ENCODE measurements around the gene LCNL1. TPM values are rescaled to one million over a fixed set of nuclear protein-coding genes. Genes with fewer than 3 reads are reported as not detected.

The LCNL1 gene
- total RNA-seq, 1 donor = 3.5 TPM

DNA sequence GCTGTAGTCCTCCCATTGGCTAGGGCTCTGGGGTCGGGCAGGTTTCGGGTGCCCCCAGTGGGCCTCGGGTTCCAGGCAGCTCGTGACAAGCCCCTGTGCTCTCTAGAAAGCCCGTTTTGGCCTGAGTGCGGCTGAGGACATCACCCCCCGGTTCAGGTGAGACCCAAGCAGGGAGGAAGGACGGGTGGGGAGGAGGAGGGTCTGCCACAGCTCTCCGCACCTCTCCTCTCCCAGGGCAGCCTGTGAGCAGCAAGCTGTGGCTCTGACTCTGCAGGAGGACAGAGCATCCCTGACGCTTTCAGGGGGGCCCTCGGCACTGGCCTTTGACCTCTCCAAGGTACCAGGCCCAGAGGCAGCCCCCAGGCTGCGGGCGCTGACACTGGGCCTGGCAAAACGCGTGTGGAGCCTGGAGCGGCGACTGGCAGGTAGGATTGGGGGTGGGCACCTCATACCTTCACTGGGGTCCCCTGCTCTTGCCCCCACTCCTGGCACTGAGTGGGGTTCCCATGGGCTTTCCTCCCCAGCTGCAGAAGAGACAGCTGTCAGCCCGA is 10.1 kb downstream of the LCNL1 start:
- peak overlapping the region; percentile 67 for H3K4me3 ChIP-seq (ENCODE audit: low read depth, low read length)
- no peak for DNase-seq (ENCODE audit: low read depth)
- TF ChIP-seq, protein P1, sequence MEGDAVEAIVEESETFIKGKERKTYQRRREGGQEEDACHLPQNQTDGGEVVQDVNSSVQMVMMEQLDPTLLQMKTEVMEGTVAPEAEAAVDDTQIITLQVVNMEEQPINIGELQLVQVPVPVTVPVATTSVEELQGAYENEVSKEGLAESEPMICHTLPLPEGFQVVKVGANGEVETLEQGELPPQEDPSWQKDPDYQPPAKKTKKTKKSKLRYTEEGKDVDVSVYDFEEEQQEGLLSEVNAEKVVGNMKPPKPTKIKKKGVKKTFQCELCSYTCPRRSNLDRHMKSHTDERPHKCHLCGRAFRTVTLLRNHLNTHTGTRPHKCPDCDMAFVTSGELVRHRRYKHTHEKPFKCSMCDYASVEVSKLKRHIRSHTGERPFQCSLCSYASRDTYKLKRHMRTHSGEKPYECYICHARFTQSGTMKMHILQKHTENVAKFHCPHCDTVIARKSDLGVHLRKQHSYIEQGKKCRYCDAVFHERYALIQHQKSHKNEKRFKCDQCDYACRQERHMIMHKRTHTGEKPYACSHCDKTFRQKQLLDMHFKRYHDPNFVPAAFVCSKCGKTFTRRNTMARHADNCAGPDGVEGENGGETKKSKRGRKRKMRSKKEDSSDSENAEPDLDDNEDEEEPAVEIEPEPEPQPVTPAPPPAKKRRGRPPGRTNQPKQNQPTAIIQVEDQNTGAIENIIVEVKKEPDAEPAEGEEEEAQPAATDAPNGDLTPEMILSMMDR (IDR thresholded peaks at IDR 0.05; ENCODE audit: insufficient read depth, low read depth, low read length) = no peak

DNA sequence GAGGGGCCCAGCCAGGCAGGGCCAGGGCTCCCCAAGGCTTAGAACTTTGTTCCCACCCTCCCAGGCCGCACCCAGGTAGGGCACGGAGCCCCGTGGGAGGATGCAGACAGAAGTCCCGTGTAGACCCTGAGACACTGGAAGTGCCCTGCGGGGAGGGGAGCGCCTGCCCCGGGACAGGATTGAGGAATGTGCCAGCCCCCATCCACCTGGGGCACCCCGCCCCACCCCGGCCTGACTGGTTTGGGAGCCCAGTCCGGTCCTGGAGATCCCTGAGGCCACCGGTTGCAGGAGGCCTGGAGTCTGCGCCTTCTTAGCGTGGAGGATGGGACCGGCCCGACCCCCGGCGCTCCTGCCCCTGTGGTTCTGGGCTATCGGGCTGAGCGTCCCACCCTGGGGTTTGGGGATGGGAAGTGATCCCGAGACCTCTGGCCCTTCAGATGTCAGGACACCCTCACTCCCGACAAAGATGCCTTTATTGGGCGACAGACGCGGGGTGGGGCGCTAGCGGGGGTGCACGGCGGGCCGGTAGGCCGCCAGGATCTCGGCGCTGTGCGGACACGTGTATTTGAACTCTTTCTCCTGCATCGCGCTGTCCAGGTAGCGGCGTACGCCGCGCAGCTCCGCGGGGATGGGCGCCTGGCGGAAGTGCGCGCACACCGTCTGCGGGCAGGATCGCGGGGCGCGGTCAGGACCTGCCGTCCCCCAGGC is 11.5 kb downstream of the LCNL1 start:
- no peak overlapping the region for H3K4me3 ChIP-seq (ENCODE audit: low read depth, low read length)
- no peak for DNase-seq (ENCODE audit: low read depth)
- TF ChIP-seq, protein P1 (IDR thresholded peaks at IDR 0.05; ENCODE audit: insufficient read depth, low read depth, low read length) = no peak

DNA sequence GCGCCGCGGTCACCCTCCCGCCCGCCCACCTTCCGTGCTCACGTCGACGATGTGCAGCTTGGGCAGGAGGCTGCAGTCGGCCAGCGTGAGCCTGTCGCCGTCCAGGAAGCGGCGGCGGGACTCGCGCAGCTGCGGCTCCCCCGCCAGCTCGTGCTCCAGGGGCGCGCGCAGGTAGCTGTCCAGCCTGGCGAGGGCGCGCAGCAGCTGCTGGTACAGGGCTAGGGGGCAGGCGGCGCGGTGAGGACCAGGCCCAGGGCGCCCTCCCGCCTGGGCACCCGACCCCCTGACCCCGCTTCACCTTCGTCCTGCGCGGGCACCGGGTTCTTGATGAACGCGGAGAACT is 12.1 kb downstream of the LCNL1 start:
- H3K4me3 ChIP-seq (ENCODE audit: low read depth, low read length) = no peak overlapping the region
- DNase-seq (ENCODE audit: low read depth) = no peak
- TF ChIP-seq, protein P1 (IDR thresholded peaks at IDR 0.05; ENCODE audit: insufficient read depth, low read depth, low read length) = no peak

DNA sequence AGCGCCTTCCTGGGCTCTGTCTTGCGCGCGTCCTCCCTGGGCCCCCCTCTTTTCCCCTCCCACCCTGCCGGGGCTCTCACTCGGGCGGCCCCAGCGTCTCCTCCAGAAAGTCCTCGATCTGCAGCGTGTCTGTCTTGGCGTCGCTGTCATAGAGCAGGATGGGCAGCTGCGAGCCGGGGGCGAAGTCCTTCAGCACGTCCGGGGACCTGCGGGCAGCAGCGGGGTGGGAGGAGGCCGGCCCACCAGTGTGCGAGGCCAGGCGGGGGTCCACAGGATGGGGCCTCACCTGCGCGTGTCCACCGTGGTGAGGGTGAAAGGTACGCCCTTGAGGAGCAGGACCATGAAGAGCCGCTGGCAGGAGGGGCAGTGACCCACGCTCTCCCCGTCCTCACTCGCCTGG is 12.6 kb downstream of the LCNL1 start:
- no peak for DNase-seq (ENCODE audit: low read depth)
- H3K4me3 ChIP-seq (ENCODE audit: low read depth, low read length) = peak overlapping the region; percentile 51
- TF ChIP-seq, protein P1 (IDR thresholded peaks at IDR 0.05; ENCODE audit: insufficient read depth, low read depth, low read length) = no peak

DNA sequence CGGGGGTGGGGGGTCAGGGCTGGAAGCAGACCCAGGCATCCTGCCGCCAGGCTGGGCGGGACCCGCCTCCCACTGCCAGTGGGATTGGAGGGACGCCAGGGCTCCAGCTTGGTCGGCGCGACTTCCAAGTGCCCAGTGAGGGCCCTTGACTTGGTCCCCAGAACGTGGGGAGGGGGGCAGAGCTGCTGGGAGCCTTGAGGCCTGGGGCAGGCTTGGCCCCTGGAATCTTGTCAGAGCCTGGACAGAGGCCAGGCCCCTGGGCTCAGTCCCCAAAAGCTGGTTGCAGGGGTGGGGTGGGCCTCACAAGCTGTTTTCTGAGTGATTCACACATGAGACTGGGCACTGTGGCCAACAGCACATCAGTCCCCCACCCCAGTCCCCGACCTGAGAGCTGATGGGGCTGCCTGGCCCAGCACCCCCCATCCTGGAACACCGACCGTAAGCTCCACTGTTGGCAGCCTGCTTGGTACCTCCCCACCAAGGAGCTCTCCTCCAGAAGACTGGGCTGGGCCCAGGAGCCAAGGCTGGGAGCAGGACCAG is 13.0 kb downstream of the LCNL1 start:
- TF ChIP-seq, protein P1 (IDR thresholded peaks at IDR 0.05; ENCODE audit: insufficient read depth, low read depth, low read length) = no peak
- DNase-seq (ENCODE audit: low read depth) = peak; percentile 24
- H3K4me3 ChIP-seq (ENCODE audit: low read depth, low read length) = peak overlapping the region; percentile 51

DNA sequence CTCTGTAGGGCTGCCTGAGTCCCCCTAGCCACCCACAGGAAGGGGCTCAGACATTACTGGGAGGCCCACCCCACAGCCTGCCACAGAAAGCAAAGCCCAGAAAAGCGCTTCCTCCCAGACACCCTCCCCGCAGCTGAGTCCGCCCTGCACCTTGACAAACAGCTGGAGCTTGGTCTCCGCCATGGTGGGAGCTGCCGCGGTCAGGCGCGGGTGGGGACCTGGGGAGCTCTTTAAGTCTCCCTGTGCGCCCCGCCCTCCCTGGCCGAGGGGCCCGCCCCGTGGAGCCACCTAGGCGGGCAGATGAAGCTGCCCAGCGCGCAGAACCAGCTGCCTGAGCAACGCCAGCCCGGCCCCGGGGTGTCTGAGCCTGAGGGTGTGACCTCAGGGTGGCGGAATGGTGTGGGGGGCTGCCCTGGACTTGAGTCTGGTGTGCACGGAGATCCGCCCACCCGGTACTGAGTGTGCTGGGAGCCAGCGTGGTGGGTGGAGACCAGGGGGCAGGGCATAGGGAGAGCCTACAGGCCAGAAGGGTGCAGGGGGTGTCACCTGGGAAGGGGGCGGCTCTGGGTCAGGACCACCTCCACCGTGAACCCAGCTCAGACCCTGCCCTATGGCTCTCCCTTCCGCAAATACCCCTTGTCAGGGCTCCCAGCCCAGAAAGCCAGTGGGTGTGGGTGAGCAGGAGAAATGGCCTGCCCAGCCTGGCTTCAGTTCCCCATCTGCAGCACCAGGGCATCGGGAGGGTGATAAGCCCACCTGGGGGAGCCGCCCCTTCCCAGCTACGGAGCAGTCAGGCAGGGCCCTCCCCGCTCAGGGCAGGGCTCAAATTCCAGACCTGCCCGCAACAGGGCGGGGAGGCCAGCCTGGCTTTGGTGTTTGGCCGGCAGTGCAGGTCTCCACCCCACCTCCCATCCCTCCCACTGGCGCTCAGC is 13.8 kb downstream of the LCNL1 start, which contains the start of gene CLIC3:
TSS of gene CLIC3 (minus strand) at position 208 of the 932 bp plus-strand sequence. CDS start at position 183, 25 bp downstream.
- DNase-seq (ENCODE audit: low read depth) = peak; percentile 47
- peak within 1 kb of the TSS; percentile 51 for H3K4me3 ChIP-seq (ENCODE audit: low read depth, low read length)
- TF ChIP-seq, protein P1 (IDR thresholded peaks at IDR 0.05; ENCODE audit: insufficient read depth, low read depth, low read length) = no peak

Data from fibroblast of villous mesenchyme (primary cell).